Daoy (cell line): ENCODE results near the gene GTF3C5. TPM values are rescaled to one million over a fixed set of nuclear protein-coding genes. Genes with fewer than 3 reads are reported as not detected.
A peak's percentile ranks its signal among the peaks of the same experiment; 100 is the strongest.
"Not testable (repeated sequence)": the region's sequence is repeated elsewhere in the genome, so short reads cannot be mapped to it uniquely, and the experiment has no call there.

Source experiments
- DNase-seq: peaks from one replicate; pipeline ENCODE4 v3.0.0-alpha.2; 2015; ENCODE audit warnings: low read depth
- total RNA-seq: library from RNA; depleted of rRNA; stranded (reverse); fragments of >200 nt; shearing (Covaris generic); gene quantifications from 2 replicates; pipeline ENCODE4 v1.2.3, GENCODE V29; 2014

The GTF3C5 gene
- total RNA-seq, 1 experiment from 2014 or later = 118 TPM

DNA sequence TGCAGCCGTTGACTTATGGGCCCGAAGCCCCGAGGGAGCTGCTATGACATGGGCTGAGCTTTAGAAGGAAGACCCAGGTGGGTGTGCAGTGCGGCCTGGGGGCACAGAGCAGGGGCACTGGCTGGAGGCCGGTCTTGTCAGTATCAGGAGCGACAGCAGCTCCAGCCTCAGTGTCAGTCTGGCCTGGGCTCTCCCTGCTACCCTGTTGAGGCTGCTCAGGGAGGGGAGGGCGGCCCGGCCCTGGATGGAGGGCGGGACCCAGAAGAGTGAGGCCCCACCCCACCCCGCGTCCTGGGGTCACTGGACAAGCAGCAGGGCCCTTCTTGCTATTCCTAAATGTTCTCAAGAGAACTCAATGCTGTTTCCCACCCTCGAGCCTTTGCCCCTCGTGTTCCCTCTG is 34.3 kb upstream of the GTF3C5 start:
- no peak for DNase-seq

DNA sequence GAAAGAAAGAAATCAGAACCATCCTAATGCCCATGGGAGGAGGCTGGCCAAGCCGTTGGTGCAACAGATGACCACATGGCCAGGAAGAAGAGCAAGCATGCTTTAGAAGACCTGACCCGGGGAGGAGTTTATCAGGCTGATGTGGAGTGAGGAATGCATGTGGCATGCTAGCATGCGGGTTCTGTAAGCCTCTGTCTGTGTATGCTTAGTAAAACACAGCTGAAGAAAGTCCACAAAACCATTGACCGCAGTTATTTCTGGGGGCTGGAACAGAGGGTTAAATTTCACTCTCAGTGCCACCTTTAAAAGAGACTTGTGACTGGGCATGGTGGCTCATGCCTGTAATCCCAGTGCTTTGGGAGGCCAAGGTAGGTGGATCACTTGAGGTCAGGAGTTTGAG is 33.2 kb upstream of the GTF3C5 start:
- DNase-seq = peak; percentile 93

DNA sequence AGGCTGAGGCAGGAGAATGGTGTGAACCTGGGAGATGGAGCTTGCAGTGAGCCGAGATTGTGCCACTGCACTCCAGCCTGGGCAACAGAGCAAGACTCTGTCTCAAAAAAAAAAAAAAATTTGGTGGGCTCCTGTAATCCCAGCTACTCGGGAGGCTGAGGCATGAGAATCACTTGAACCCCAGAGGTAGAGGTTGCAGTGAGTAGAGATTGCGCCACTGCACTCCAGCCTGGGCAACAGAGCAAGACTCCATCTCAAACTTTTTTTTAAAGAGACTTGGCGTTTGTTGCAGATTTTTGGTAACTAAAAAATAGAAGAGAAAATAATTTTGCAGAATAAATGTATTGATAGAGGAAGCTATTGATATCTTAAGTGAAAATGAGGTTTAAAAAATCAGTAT is 32.6 kb upstream of the GTF3C5 start:
- not testable (repeated sequence) for DNase-seq

DNA sequence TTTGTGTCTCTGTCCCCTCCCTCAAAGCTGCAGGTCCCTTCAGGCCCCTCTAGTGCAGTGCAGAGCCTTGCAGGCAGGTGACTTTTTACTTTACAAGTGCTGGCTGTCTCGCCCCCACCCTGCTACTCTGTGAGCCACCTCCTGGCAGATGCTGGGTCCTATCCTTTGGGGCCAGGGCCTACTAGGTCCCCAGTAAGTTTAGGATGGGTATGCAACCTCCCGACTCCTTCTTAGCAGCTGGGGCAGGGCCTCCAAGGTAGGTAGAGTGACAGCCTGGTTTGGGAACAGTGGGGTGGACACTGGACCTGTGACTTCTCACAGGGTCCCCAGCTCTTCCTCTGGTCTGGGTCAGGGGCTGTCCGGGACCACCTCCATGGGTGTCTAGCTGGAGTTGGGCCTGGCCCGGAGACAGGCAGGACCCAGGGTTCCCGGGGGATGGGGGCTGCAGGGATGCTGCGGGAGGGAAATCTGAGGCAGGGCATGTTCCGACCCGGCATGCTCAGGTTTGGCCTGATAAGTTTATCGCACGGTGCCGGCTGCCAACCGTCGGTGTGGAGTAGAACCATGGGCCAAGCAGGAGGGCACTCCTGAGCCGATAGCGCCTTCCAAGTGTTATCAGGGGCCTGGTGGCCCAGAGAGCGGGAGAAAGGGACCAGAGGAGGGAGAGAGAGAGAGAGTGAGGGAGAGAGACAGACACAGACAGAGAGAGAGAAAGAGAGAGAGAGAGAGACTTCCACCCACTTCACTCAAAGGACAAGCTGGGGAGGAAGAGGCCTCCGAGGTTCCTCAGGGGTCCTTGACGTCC is 31.8 kb upstream of the GTF3C5 start:
- no peak for DNase-seq

DNA sequence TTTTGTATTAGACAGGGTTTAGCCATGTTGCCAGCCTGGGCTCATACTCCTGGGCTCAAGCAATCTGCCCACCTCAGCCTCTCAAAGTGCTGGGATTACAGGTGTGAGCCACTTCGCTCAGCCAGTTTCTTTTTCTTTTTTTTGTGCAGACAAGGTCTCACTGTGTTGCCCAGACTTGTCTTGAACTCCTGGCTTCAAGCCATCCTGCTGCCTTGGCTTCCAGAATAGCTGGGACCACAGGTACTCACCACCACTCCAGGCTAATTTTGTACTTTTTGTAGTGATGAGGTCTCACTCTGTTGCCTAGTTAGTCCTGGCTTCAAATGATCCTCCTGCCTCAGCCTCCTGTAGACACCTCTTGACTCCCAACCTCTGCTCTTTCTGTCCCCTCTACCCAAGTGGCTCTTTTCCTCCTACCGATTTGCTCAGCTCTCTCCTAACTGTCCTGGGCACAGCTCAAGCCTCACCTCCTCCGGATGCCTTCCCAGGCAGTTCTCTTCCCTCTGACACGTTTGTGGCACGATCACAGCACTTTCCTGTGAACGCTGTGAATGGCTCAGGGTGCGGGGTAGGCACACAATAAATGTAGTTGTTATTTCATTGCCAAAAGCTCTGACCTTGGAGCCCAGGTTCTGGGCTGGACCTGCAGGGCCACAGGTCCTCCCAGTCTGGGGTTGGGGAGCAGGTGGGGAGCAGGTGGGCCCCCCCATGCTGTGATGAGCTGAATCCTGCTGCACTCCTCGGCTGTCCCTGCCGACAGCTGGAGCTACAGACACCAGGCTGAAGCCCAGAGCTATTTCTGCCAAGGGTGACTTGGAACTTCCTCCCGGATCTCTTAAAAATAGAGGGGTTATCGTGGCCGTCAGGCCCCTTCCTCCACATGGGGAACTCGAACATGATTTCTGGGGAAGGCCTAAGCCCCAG is 28.4 kb upstream of the GTF3C5 start:
- DNase-seq = no peak

DNA sequence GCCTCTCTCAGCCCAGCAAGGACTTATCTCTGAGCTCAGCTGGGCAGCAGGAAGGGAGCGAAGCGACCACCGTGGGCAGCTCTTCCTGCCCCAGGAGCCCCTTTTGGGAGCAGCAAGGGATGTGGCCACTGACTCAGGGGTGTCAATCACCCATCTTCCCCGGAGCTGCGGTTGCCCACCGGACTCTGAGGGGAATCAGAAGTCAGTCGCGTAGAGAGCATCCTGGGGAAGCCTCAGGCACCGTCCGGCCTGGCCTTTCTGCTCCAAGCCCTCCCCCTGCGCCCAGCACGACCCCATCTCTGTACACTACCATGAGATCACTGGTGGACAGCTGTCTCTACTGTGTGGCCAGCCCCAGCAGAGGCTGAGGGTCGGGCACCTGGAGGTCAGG is 27.7 kb upstream of the GTF3C5 start:
- no peak for DNase-seq

DNA sequence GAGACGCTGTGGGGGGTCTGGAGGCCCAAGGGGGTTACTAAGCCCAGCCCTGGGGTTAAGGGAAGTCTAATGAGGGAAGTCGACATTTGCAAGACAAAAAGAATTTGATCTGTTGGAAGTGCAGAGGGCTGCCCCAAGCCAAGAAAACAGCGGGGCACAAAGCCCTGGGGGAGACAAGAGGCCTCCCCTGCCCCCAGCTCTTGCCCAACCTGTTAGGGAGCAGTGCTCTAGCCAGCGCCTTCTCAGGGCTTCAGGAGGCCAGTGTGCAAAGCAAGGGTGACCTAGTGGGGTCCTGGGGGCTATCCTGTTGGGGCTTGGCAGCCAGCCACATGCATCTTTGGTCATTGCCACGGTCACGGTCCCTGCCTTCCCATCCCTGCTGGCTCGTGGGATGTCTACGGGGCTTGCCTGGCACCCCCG is 27.1 kb upstream of the GTF3C5 start:
- no peak for DNase-seq

DNA sequence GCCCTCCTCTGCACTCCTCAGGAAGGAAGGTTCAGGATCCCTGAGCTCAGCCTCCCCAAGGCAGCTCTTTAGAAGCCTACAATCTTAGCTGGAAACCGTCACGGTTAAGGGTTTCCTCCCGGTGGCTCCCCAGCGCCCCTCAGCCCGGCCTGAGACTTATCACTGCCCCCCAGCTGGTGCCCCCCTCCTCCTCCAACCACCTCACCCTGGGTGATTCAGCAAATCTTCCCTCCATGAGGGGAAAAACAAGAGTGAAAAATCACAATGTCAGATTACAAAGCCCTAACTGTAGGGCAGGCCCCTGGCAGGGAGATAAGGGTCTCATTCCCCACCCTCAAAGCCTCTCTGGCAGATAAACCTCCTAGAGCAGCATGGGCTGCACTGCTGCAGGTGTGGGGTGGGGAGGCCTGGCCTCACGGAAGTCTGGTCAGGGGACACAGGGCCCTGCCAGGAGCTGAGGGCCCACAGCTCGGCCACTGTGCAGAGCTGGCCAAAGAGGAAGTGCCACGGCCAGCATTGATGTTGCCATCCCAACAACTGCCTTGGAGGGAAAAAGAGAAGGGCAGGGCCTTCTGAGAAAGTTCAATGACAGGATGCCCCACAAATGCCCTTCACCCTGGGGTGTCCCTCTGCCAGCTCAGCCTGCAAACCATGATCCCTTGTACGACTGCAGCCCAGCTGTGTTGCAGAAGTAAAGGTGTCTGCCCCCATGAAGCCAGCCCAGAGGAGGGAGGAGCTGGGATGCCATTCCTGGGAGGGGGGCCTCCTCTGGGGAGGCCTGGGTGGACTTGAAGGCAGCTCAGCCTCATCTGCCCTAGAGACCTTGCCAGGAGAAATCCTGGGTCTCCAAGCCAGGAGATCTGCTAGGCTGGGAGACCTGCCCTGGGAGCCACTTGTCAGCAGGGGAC is 26.5 kb upstream of the GTF3C5 start:
- DNase-seq = no peak

DNA sequence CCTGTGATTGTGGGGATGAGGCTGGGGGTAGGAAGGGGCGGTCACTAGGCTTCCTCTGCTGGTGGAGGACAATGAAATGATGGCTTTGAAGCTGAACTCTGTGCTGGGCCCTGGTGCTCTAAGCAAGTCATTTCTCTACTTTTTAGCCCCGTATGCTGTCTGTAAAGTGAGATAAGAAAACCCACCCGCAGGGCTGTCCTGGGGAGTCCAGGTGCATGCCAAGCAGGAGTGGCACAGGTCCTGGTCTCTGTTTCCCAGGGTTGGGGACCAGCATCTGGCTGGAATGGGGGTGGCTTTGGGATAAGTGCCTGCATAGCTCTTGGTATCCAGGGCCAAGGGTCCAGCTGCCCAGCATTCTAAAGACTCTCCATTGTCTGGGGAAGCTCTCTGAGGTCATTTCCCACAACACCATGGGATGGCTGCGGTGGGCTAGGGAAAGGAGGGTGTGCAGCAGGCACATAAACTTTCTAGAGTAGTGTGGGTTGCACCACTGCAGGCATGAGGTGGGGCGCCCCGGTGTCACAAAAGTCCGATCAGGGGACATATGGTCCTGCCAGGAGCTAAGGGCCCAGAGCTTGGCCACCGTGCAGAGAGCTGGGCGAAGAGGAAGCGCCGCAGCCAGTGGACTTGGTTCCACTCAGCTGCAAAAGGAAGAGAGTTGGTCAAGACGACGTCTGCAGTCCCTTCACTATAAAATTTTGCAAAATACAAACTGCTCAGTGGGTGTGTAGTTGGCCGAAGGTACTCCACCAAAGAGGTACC is 25.6 kb upstream of the GTF3C5 start:
- no peak for DNase-seq

DNA sequence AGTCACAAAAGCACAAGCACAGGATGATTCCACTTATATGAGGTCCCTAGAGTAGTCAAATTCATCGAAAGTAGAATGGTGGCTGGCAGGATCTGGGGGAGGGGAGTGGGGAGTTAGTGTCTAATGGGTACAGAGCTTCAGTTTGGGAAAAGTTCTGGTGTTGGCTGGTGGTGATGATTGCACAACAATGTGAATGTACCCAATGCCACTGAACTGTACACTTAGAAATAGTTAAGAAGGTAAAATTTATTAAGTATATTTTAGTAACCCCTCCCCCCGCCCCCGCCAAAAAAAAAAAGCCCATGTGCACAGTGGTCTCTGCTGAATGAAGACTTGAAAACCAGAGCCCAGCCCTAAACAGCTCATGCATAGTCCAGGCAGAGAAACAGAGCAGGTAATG is 24.8 kb upstream of the GTF3C5 start:
- no peak for DNase-seq

DNA sequence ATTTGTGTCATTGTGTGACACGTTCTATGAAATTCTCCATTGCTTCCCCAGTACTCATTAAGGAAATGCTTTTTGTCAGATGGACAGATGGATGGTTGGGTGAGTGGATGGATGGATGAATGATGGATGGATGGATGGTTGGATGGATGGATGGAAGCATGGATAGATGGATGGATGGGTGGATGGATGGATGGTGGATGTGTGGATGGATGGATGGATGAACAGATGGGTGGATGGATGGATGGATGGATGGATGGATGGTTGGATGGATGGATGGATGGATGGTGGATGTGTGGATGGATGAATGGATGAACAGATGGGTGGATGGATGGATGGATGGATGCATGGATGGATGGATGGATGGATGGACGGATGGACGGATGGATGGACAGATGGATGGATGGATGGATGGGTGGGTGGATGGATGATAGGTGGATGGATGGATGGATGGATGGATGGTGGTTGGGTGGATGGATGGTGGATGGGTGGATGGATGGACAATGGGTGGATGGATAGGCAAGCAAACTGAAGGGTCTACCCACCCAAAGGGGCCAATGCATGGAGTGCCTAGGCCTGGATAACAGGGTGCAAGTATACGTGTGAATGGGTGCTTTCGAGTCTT is 24.0 kb upstream of the GTF3C5 start:
- no peak for DNase-seq

DNA sequence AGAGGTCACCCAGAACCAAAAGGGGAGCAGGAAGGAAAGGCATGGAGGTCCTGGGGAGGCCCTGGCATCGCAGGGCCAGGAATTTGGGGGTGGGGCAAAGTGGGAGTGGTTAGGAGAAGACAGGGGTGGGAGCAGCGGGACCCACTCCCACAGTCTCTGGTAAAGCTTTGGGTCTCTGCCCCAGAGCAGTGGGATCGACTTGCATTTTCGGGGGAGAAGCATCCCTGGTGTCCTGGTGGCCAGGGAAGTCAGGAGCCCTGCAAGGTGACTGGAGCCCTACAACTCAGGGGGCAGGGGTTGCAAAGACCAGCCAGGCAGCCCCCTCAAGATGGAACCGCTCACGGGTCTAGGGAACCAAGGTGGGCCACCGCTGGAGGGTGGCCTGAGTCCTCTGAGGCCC is 22.4 kb upstream of the GTF3C5 start:
- no peak for DNase-seq

DNA sequence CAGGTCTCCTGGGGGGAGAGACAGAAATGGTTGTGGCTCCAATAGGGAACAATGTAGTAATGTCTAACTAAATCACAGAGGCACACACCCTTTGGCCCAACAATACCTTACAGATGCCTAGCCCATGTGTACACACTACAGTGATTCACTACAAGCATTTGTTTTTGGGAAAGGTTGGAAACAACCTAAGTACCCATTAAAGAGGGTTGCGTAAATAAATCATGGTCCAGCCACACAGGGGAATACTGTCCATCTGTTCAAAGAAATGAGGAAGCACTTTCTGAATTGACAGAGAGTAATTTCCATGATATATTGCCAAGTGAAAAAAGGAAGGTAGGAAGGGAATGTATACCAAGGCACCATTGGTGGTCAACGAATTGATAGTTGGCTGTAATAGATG is 22.0 kb upstream of the GTF3C5 start:
- DNase-seq = no peak

DNA sequence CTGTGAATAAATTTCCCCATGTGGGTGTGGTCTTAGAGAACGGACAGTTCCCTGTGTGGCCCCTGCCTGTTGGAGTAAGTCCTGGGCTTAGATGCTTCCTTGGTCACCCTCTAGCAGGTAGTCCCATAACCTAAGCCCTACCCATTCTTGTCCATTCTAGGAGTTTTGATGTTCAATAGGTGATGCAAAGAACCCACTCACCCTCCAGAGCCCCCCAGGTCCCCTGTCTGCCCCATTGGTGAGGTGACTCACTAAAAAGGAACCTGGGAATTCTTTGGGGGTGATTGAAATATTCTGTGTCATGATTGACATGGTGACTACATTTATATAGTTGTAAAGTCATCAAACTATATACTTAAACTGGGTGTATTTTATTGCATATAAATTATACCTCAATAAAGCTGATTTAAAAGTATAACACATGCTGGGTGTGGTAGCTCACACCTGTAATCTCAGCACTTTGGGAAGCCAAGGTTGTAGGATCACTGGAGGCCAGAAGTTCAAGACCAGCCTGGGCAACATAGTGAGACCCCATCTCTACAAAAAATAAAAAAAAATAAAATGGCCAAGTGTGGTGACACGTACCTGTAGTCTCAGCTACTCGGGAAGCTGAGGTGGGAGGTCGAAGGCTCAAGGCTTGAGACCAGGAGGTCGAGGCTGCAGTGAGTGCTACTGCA is 20.8 kb upstream of the GTF3C5 start:
- no peak for DNase-seq

DNA sequence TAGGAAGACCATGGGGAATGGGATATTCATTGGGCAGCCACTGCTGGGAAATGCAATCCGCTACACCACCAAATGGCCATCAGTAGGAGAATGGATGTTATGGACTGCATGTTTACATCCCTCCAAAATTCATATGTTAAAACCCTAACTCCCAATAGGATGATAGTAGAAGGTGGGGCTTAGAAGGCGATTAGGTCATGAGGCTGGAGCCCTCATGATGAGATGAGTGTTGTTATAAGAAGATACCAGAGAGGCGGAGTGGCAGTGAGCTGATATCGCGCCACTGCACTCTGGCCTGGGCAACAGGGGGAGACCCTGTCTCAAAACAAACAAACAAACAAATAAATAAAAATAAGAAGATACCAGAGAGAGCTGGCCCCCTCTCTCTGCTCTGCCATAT is 16.1 kb upstream of the GTF3C5 start:
- no peak for DNase-seq

DNA sequence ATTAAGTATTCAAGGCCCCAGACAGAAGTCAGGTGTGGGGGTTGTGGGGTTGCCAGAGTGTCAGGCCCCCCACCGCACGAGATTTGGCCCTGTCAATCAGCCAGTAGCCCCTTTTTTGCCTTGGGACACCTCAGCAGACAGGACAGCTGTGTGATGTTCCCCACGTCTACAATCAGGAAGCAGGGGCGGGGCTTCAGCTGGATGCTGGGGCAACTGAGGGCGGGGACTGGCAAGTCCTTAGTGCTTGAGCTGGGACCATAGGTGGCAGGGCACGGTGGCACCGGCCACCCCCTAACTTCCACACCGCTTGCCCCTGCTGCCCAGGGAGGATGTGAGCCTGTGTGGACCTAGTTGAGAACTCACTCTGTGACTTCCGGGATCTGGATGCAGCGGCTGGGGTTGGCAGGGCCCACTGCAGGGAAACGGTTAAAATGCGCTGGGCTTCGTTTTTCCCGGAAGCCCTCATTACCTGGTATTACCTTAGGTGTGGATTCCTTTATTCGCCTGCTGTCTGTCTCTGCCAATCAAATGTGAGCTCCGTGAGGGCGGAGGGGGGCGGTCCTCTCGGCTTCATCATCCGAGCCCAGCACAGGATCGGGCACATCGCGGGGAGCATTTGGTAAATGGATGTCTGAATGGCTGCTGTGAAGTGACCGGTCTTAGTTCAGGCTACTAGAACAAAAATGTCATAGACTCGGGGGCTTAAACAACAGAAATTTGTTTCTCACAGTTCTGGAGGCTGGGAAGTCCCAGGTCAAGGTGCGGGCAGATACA is 7.5 kb upstream of the GTF3C5 start:
- DNase-seq = peak; percentile 34

DNA sequence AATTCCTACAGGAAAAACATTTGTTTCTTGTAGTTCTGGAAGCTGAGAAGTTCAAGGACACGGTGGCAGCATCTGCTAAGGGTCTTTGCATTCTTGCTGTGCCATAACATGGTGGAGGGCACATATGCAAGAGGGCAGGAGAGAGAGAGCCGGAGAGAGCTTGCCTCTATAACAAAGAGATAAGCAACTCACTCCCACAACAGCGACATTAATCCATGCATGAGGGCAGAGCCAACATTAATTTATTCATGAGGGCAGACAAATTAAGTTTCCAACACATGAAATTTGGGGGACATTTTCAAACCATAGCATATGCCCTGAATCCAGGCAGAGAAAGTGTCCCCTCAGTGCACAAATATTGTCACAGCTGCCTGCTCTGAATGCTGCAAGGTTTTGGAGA is 4.4 kb upstream of the GTF3C5 start:
- DNase-seq = no peak

DNA sequence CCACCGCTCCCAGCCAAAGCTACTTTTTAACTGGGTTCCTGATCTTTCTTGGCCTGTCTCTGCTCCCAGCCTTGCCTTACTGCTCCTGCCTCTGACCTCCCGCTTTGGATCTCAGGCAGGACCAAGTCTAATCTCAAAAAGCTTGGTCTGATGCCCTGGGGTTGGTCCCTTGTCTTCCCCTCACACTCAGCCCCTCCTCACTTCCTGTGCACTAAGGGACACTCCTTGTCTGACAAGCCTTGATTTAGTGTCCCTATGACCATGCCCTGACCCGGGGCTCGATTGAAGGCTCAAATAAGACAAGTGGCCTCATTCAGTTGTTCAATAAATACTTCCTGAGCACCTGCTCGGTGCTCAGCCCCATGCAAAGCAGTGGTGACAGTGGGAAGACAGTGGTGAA is 3.7 kb upstream of the GTF3C5 start:
- no peak for DNase-seq

DNA sequence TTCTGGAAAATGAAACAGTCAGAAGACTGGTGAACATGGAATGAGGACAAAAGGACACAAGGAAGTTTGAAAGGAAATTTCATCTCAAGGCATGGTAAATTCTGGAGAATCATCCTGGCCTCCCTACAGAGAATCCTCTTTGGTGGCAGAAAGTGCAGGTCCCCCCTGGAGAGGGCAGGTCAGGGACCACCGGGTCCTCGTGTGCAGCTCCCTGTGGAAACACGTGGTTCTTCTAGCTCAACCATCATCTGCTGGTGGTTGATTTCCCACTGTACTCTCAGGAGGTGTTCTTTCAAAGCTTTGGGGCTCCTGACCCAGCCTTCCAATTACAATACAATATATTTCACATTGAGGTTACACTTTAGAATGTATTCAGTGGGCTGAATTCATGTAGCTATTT is 2.6 kb upstream of the GTF3C5 start:
- DNase-seq = no peak

DNA sequence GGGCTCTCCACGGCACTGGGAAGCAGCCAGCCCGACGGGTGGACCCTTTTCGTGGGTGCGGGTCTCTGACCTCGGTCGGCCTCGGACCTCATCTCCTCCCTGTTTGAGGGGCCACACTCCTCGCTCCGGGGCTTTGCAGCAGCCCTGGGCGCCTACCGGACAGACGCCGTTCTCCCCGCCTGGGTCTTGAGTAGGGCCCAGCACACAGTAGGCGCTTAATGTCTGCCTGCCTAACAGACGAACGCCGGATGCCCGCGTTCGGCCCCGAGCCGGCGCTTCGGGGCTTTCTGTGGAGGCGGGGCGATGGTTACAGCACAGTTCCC is 842 bp upstream of the GTF3C5 start:
- DNase-seq = no peak
